GM12874 (cell line): ENCODE results near the gene C11orf42.

Source experiments
- TF ChIP-seq, protein P1 (sequence below): IDR thresholded peaks from 2 replicates; pipeline ENCODE4 v1.5.1; 2011; ENCODE audit warnings: low read depth, mild to moderate bottlenecking, control low read depth, low read length, moderate library complexity; ENCODE audit not compliant: insufficient read depth

Gene C11orf42

DNA sequence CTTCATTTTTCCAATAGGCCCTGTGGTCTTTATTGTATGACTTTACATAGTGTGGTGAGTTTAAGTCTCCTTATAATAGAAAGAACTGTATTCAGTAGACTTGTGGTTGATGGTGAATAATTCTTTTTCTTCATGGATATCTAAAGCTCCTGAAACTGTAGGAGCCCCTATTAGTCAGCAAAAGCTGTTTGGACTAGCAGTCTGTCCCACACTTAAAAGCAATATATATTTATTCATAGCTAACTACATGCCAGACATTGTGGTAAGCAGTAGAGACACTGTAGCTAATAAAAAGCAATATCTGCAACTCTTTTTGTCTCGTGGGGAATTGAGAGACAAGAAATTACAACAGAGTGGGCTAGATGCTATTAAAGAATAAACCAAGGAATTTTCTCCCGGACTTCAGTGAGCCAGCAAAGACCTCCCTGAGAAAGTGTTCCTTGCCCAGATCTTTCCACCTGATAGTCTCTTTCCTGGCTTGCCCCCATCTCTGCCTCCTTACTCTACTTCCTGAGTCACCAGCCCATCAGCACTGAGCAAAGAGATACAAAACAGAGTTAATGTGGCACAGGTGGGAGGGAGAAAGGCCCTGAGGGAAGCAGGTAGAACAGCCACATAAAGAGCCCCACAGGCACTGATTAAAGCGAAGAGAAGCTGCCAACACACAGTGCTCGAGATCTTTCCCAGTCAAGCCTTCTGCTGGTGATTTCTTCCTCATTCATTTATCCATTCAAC is 7.7 kb upstream of the C11orf42 start:
- TF ChIP-seq, protein P1, sequence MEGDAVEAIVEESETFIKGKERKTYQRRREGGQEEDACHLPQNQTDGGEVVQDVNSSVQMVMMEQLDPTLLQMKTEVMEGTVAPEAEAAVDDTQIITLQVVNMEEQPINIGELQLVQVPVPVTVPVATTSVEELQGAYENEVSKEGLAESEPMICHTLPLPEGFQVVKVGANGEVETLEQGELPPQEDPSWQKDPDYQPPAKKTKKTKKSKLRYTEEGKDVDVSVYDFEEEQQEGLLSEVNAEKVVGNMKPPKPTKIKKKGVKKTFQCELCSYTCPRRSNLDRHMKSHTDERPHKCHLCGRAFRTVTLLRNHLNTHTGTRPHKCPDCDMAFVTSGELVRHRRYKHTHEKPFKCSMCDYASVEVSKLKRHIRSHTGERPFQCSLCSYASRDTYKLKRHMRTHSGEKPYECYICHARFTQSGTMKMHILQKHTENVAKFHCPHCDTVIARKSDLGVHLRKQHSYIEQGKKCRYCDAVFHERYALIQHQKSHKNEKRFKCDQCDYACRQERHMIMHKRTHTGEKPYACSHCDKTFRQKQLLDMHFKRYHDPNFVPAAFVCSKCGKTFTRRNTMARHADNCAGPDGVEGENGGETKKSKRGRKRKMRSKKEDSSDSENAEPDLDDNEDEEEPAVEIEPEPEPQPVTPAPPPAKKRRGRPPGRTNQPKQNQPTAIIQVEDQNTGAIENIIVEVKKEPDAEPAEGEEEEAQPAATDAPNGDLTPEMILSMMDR: no peak

DNA sequence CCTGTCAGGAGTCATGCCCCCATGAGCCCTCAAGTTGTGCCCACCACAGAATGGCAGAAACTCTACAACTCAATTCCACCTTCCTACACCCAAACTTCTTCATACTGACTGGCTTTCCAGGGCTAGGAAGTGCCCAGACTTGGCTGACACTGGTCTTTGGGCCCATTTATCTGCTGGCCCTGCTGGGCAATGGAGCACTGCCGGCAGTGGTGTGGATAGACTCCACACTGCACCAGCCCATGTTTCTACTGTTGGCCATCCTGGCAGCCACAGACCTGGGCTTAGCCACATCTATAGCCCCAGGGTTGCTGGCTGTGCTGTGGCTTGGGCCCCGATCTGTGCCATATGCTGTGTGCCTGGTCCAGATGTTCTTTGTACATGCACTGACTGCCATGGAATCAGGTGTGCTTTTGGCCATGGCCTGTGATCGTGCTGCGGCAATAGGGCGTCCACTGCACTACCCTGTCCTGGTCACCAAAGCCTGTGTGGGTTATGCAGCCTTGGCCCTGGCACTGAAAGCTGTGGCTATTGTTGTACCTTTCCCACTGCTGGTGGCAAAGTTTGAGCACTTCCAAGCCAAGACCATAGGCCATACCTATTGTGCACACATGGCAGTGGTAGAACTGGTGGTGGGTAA is 6.1 kb upstream of the C11orf42 start, which contains the start of gene OR52W1:
Gene OR52W1, plus strand, starts transcription at position 51 of the 637 bp plus-strand sequence. Its CDS starts 0 bp downstream, at position 51.
- TF ChIP-seq, protein P1: no peak

DNA sequence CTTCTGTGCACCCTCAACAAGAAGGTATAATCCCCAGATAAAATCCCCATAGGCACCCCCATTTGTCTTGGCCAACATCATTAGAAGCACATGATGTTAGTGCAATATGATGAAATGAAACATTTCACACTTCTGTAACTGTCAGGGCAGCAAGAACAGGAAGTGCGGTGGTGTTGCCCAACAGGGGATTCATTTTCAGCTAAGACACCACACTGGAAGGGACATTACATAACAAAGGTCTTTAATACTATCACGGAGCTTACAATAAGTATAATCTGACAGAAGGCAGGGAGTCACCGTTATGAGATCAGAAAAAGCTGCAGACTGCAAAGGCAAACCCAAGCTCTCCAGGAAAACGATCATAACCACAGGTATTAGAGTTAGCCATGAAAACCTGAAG is 4.4 kb upstream of the C11orf42 start:
- TF ChIP-seq, protein P1: no peak

DNA sequence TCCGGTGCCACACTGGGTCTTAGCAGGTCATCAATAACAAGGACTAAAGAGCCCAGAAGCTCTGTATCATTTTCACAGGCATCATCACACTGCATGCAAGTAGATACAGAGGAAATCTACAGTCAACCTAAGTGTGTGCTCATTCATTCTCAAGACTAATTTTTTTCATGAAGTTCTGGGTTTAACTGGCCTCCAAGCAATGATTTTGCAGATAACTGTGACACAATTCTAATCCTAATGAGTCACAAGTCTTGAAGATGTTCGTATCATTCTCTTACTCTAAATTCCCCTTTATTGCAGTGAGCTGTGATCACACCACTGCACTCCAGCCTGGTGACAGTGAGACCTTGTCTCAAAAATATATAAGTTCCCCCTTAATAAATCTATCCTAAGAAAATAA is 3.9 kb upstream of the C11orf42 start:
- TF ChIP-seq, protein P1: no peak

DNA sequence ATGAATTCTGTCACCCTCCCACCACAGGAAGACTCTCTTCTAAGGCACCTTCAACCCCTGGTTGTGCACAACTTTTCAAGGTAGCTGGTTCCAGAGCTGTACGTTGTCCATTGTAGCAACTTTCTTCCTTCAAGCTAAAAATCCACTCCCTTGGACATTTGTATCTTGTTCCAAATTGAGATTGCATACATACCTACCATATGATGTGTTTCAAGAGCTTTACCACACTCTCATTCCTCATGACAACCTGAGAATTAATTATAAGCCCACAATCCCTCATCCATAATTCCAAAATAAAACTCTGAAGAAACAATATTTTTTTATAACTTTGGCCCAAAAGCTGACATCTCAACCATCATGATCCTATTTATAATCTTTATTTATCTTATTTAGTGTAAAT is 3.3 kb upstream of the C11orf42 start:
- TF ChIP-seq, protein P1: no peak

DNA sequence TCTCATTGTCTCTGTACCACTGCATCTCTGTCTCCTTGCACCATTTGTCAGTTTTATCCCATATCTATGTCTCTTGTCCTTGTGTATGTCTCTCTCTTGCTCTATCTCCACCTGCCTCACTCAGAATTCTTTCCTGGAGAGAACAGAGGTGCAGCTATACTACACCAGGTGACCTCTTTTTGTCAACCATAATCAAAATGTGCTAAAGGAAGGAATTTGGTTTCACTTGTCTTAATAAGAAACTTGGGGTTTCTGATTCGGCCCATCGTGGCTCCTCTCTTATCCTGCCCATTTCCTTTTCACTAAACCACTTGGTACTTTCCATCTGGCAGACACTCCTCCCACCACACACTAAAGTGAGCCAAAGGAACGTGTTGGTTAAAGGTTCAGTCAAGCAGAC is 2.0 kb upstream of the C11orf42 start:
- TF ChIP-seq, protein P1: no peak

DNA sequence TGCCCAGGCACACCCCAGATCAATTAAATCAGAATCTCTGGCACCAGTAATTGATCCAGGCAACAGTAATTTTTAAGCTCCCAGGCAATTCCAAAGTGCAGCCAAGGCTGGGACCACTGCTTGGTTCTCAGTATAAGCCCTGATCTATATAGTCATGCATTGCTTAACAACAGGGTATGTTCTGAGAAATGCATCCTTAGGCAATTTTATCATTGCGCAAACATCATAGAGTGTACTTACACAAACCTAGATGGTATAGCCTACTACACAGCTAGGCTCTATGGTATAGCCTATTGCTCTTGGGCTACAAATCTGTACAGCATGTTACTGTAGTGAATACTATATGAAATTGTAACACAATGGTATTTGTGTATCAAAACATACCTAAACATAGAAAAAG is 651 bp upstream of the C11orf42 start:
- TF ChIP-seq, protein P1: no peak
